Amniotic epithelial cell (primary cell): Measurements from ENCODE around the gene MYO15A.

ENCODE experiments used
- DNase-seq: peaks from one replicate; pipeline ENCODE4 v3.0.0-alpha.2; 2010; ENCODE audit warnings: low read depth

MYO15A gene

DNA sequence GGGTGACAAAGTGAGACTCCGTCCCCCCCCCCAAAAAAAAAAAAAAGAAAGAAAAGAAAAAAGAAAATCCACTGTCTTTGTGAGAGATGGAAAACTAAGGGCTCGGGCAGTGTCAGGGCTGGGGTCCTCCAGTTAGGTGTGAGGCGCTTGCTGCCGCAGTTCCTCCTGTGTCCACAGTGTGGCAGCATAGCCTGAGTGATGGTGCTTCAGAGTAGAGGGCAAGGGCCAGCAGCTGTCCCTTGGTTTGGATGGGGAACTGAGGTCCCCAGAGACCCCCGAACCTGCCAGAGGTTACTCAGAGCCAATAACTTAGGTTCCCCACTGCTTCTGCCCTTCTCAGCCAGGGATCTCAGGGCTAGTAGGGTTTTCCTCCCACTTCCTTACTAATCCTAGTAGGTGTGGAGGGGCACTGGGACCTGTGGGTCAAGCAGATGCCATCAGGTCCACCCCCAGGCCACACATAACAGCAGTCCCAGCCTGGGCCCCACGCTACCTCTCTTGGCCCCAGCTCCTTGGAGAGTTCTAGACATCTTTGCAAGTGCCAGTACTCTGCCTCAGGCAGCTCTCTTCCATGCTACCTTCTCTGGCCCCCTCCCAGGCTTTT, 109.0 kb downstream of the MYO15A start:
- peak; percentile 36 for DNase-seq

- DNase-seq, result peak; percentile 81
Observed at GRCh38 chr17:18218756-18219415, 110.3 kb downstream of the MYO15A start.

GRCh38 chr17:18224053-18224386, 115.5 kb downstream of the MYO15A start:
- DNase-seq, result no peak

DNA sequence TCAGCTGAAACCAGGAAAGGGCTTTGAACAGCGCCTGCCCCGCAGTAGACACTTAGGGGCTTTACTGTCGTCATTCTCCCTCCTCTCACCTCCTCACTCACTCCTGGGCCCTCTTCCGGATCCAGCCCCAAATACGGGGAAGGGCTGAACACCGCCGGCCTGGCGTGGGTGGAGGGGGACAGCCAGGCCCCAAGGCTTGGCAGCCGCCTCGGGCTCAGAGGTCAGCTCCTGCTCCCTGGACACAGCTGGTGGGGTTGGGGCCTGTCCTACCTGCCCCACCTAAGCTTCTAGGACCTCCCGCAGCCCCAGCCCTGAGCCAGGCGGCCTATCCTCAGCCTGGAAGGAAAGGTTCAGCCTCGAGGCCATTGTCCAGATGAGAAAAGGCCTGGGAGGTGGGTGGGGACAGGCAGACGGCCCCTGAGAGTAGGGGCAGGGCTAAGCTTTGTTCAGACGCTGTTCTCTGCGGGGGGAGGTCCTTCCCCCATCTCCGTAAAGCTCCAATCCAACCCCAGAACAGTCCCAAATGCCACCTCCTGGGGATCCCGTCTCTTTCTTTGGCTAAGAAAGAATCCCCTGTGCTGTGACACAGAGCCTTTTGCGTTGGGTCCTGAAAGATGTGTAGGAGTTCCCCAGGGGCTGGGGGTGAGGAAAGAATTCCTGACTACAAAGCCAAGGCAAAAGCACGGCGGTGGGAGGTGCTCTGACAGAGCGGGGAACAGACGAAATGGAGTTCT, 116.0 kb downstream of the MYO15A start:
- DNase-seq, result no peak

GRCh38 chr17:18225121-18225641, 116.6 kb downstream of the MYO15A start, which contains the start of gene LLGL1:
Gene LLGL1 (plus strand): TSS chr17:18225635. CDS start chr17:18225683, 48 bp downstream.
- peak; percentile 87 for DNase-seq

DNA sequence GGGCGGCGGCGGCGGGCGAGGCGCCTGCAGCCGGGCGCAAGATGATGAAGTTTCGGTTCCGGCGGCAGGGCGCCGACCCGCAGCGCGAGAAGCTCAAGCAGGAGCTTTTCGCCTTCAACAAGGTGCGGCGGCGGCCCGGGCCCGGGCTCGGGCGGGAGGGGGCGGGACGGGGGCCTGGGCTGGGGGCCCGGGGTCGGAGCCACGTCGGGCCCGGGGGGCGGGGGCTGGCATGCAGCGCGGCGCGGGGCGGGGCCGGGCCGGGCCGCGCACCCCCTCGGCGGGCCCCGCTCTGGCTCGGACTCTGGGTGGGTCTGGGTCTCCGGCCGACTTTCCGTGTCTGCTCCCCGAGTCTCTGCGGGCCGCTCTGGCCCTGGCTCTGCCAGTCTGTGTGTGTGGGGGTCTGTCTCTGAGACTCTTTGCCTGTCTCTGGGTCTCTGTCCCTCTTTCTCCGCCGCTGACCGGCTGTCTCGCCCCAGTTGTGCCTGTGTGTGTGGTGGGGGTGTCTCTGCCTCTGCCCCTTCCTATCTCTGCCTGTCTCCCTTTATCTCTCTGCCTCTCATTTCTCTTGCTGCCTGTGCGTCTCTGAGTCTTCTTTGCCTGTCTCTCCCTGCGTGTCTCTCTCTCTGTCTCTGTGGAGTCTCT, 117.2 kb downstream of the MYO15A start:
- no peak for DNase-seq

DNA sequence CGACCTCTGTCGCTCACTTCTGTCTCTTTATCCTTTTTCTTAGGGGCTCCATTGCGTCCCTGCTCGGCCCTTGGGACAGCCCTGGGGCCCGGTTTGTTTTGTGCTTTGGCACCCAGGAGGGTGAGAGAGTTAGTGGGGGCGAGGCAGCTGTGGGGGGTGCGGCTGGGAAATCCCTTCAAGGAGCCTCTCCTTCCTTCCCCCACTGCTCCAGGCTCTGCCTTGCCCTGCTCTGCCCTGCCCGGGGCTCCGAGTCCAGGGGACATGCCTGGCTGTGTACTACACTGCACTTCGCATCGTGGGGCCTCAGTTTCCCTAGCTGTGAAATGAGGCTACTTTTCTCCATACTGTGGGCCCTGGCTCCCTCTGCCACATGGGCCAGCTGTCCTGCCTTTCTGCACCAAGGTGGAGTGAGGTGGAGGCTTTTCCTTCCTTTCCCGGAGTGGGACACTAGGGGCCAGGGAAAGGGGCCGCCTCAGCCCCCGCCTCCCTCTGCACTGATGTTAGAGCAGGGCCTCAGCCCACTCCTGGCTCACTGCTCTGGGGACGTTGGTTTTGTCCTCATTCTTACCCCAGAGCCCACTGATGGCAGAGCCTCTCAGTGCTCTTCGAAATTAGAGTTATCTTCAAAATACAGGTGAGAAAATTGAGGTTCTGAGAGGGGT, 117.9 kb downstream of the MYO15A start:
- DNase-seq, result no peak

GRCh38 chr17:18227635-18228034, 119.1 kb downstream of the MYO15A start:
- no peak for DNase-seq

- DNase-seq, result no peak
Observed at GRCh38 chr17:18228176-18228682, 119.7 kb downstream of the MYO15A start.

DNA sequence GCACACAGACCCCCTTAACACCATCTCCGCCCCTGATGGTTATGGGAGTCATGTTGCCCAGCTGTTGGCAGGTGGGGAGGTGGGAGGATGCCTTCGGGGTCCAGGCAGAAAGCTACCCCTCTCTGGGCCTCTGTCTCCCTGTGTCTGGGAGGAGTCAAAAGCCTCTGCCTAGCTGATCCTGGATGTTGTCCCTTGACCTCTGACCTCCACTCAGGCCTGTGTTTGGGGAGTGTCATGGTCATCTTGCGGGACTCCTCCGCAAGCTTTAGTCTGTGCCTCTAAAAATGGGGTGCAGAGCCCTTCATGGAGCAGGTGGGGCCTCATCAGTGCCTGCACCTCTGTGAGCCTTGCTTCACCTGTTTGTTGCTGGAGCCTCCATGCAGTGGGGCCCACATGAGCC, 120.7 kb downstream of the MYO15A start:
- no peak for DNase-seq
